Activated CD4-positive, alpha-beta memory T cell treated with anti-CD3 and anti-CD28 coated beads, Interleukin-2, amount 10 ng/mL, durations not matched to agents 7 days and 5 days (primary cell): ENCODE measurements around the gene TUSC2. TPM values are rescaled to one million over a fixed set of nuclear protein-coding genes. Genes with fewer than 3 reads are reported as not detected.

Experiments used
- CTCF ChIA-PET: fragments of 350-600 bp; sonication (Branson Sonifier 250); formaldehyde crosslinking; loops from one replicate; lab custom pipeline; 2021; ENCODE audit warnings: antibody characterized with exemption, inconsistent platforms; lab: Charles Lee
- POLR2A ChIA-PET: fragments of 350-600 bp; sonication (Branson Sonifier 250); formaldehyde crosslinking; loops from one replicate; lab custom pipeline; 2021; ENCODE audit warnings: antibody characterized with exemption; lab: Charles Lee
- DNase-seq: peaks from one replicate; pipeline ENCODE4 v3.0.0-alpha.2; 2020
- H3K27ac Mint-ChIP-seq: one replicate; pipeline ENCODE4 v1.8.0; 2021; ENCODE audit warnings: mild to moderate bottlenecking, mixed read lengths
- H3K27me3 Mint-ChIP-seq: one replicate; pipeline ENCODE4 v1.8.0; 2021; ENCODE audit warnings: mixed read lengths
- H3K36me3 Mint-ChIP-seq: one replicate; pipeline ENCODE4 v1.8.0; 2021; ENCODE audit warnings: low read depth, mixed read lengths
- H3K4me1 Mint-ChIP-seq: one replicate; pipeline ENCODE4 v1.8.0; 2021; ENCODE audit warnings: mixed read lengths
- H3K4me3 Mint-ChIP-seq: one replicate; pipeline ENCODE4 v1.8.0; 2021; ENCODE audit warnings: mild to moderate bottlenecking, mixed read lengths
- H3K9me3 Mint-ChIP-seq: one replicate; pipeline ENCODE4 v1.8.0; 2021; ENCODE audit warnings: mixed read lengths
- total RNA-seq, 2 experiments: library from RNA; stranded (reverse); gene quantifications; one replicate each; pipeline ENCODE4 v1.2.3, GENCODE V29; 2021

The TUSC2 gene
- total RNA-seq, 2 experiments from 2014 or later = 16.8 to 17.9 TPM

GRCh38 chr3:50364573-50365079, 36.6 kb upstream of the TUSC2 start:
- DNase-seq = no peak
- no peaks in the 10 kb centered on the region for H3K36me3 Mint-ChIP-seq
- H3K9me3 Mint-ChIP-seq = no peaks in the 10 kb centered on the region
- H3K27ac Mint-ChIP-seq = no peak overlapping the region
- ChIA-PET CTCF (interaction anchor here (5.4 kb wide), 1 partner anchor 15 kb away, joined by 31 read pairs; the partner anchor contains the start of genes CYB561D2 and NPRL2), POLR2A (interaction anchor here (1.1 to 2.1 kb wide), 2 partner anchors 15 to 24 kb away, joined by 3 to 19 read pairs; partner anchors contain the start of genes CYB561D2, NPRL2 and RASSF1)
- H3K4me3 Mint-ChIP-seq = peak overlapping the region; percentile 75
- no peaks in the 10 kb centered on the region for H3K27me3 Mint-ChIP-seq
- H3K4me1 Mint-ChIP-seq = peaks cover 17% of the 10 kb centered on the region

- peaks cover 43% of the 10 kb centered on the region for H3K4me1 Mint-ChIP-seq
- H3K9me3 Mint-ChIP-seq = no peaks in the 10 kb centered on the region
- peak overlapping the region; percentile 98 for H3K4me3 Mint-ChIP-seq
Measured at GRCh38 chr3:50359760-50360110, 31.7 kb upstream of the TUSC2 start.

GRCh38 chr3:50358911-50359759, 31.1 kb upstream of the TUSC2 start, which contains the start of gene TMEM115:
TSS of gene TMEM115 (minus strand) at chr3:50359521. CDS start at chr3:50359063, 458 bp downstream.
- peaks cover 47% of the 10 kb centered on the region for H3K4me1 Mint-ChIP-seq
- H3K9me3 Mint-ChIP-seq = no peaks in the 10 kb centered on the region
- H3K27me3 Mint-ChIP-seq = no peaks in the 10 kb centered on the region
- ChIA-PET POLR2A (interaction anchor here (0.6 to 2.3 kb wide), 4 partner anchors 9 to 60 kb away, joined by 3 to 18 read pairs (median 4); partner anchors contain the start of genes CYB561D2, HYAL3, NAA80 and NPRL2), CTCF (interaction anchor here (1.2 kb wide), 1 partner anchor 9 kb away, joined by 3 read pairs; the partner anchor contains the start of genes CYB561D2 and NPRL2)
- peak within 1 kb of the TSS; percentile 98 for H3K4me3 Mint-ChIP-seq
- H3K27ac Mint-ChIP-seq = peak within 1 kb of the TSS; percentile 88
- peak; percentile 96 for DNase-seq
- H3K36me3 Mint-ChIP-seq = peaks cover 33% of the 10 kb centered on the region

More at GRCh38 chr3:50359760-50360110, 31.7 kb upstream of the TUSC2 start:
- no peak for DNase-seq
- peak overlapping the region; percentile 88 for H3K27ac Mint-ChIP-seq
- no peaks in the 10 kb centered on the region for H3K27me3 Mint-ChIP-seq
- POLR2A ChIA-PET = interaction anchor here (0.6 to 2.3 kb wide), 4 partner anchors 10 to 60 kb away, joined by 3 to 18 read pairs (median 4); partner anchors contain the start of genes CYB561D2, HYAL3, NAA80 and NPRL2
- CTCF ChIA-PET = interaction anchor here (1.2 kb wide), 1 partner anchor 10 kb away, joined by 3 read pairs; the partner anchor contains the start of genes CYB561D2 and NPRL2
- H3K36me3 Mint-ChIP-seq = peaks cover 27% of the 10 kb centered on the region

- Mint-ChIP-seq H3K36me3 (peaks cover 36% of the 10 kb centered on the region), H3K9me3 (no peaks in the 10 kb centered on the region), H3K27ac (peak overlapping the region; percentile 74), H3K27me3 (no peaks in the 10 kb centered on the region), H3K4me3 (peak overlapping the region; percentile 98), H3K4me1 (peaks cover 47% of the 10 kb centered on the region)
- POLR2A ChIA-PET = interaction anchor here (2.3 to 32.1 kb wide), 2 partner anchors 9 to 30 kb away, joined by 18 to 704 read pairs; partner anchors contain the start of genes CYB561D2, HYAL2, NPRL2 and RASSF1
- no peak for DNase-seq
- CTCF ChIA-PET = no interaction called here
Measured at GRCh38 chr3:50358355-50358910, 30.4 kb upstream of the TUSC2 start.

- peak overlapping the region; percentile 98 for H3K4me3 Mint-ChIP-seq
- no peaks in the 10 kb centered on the region for H3K27me3 Mint-ChIP-seq
- CTCF ChIA-PET = interaction anchor here (0.8 to 1.4 kb wide), 3 partner anchors 11 to 19 kb away, joined by 3 to 7 read pairs (median 4); partner anchors contain the start of gene RASSF1
- peak overlapping the region; percentile 26 for H3K27ac Mint-ChIP-seq
- POLR2A ChIA-PET = interaction anchor here (1.0 to 32.1 kb wide), 4 partner anchors 8 to 58 kb away, joined by 3 to 704 read pairs (median 8); partner anchors contain the start of genes HYAL2, HYAL3, NAA80 and RASSF1
- peaks cover 50% of the 10 kb centered on the region for H3K4me1 Mint-ChIP-seq
- H3K9me3 Mint-ChIP-seq = no peaks in the 10 kb centered on the region
- DNase-seq = no peak
- H3K36me3 Mint-ChIP-seq = peaks cover 39% of the 10 kb centered on the region
Measured at GRCh38 chr3:50357481-50357880, 29.5 kb upstream of the TUSC2 start.

- no peak overlapping the region for H3K27ac Mint-ChIP-seq
- peaks cover 41% of the 10 kb centered on the region for H3K36me3 Mint-ChIP-seq
- H3K27me3 Mint-ChIP-seq = no peaks in the 10 kb centered on the region
- no peak for DNase-seq
- CTCF ChIA-PET = interaction anchor here (0.8 to 1.4 kb wide), 4 partner anchors 10 to 20 kb away, joined by 3 to 7 read pairs (median 4); partner anchors contain the start of gene RASSF1
- H3K4me1 Mint-ChIP-seq = peaks cover 56% of the 10 kb centered on the region
- peak overlapping the region; percentile 98 for H3K4me3 Mint-ChIP-seq
- no peaks in the 10 kb centered on the region for H3K9me3 Mint-ChIP-seq
- POLR2A ChIA-PET = interaction anchor here (1.2 to 32.1 kb wide), 3 partner anchors 9 to 28 kb away, joined by 5 to 704 read pairs (median 12); partner anchors contain the start of genes HYAL2, RASSF1, TUSC2 and ZMYND10
Measured at GRCh38 chr3:50356553-50356952, 28.5 kb upstream of the TUSC2 start.

GRCh38 chr3:50355829-50356552, 28.0 kb upstream of the TUSC2 start:
- ChIA-PET CTCF (interaction anchor here (1.2 kb wide), 1 partner anchor 19 kb away, joined by 4 read pairs; no protein-coding TSS in a partner anchor), POLR2A (interaction anchor here (1.2 to 32.1 kb wide), 3 partner anchors 8 to 28 kb away, joined by 5 to 704 read pairs (median 12); partner anchors contain the start of genes HYAL2, RASSF1, TUSC2 and ZMYND10)
- Mint-ChIP-seq H3K27ac (no peak overlapping the region), H3K4me1 (peaks cover 62% of the 10 kb centered on the region), H3K4me3 (peak overlapping the region; percentile 98), H3K36me3 (peaks cover 45% of the 10 kb centered on the region), H3K27me3 (no peaks in the 10 kb centered on the region), H3K9me3 (no peaks in the 10 kb centered on the region)
- DNase-seq = no peak

- peaks cover 66% of the 10 kb centered on the region for H3K4me1 Mint-ChIP-seq
Measured at GRCh38 chr3:50354850-50355249, 26.8 kb upstream of the TUSC2 start.

GRCh38 chr3:50354186-50354764, 26.3 kb upstream of the TUSC2 start:
- H3K4me3 Mint-ChIP-seq = no peak overlapping the region
- CTCF ChIA-PET = interaction anchor here (0.6 to 3.0 kb wide), 3 partner anchors 13 to 155 kb away, joined by 3 to 17 read pairs (median 16); partner anchors contain the start of gene RASSF1
- DNase-seq = no peak
- no peaks in the 10 kb centered on the region for H3K27me3 Mint-ChIP-seq
- no peak overlapping the region for H3K27ac Mint-ChIP-seq
- H3K9me3 Mint-ChIP-seq = no peaks in the 10 kb centered on the region
- peaks cover 65% of the 10 kb centered on the region for H3K4me1 Mint-ChIP-seq
- peaks cover 49% of the 10 kb centered on the region for H3K36me3 Mint-ChIP-seq
- POLR2A ChIA-PET = interaction anchor here (0.8 to 32.1 kb wide), 3 partner anchors 9 to 213 kb away, joined by 3 to 704 read pairs (median 4); partner anchors contain the start of genes C3orf18, HYAL2, RASSF1 and TUSC2

More at GRCh38 chr3:50354850-50355249, 26.8 kb upstream of the TUSC2 start:
- no peaks in the 10 kb centered on the region for H3K27me3 Mint-ChIP-seq
- no peaks in the 10 kb centered on the region for H3K9me3 Mint-ChIP-seq
- H3K27ac Mint-ChIP-seq = no peak overlapping the region
- POLR2A ChIA-PET = interaction anchor here (1.2 to 32.1 kb wide), 2 partner anchors 10 to 27 kb away, joined by 4 to 704 read pairs; partner anchors contain the start of genes HYAL2, RASSF1 and TUSC2
- CTCF ChIA-PET = interaction anchor here (3.0 kb wide), 1 partner anchor 14 kb away, joined by 17 read pairs; the partner anchor contains the start of gene RASSF1
- no peak for DNase-seq
- H3K4me3 Mint-ChIP-seq = no peak overlapping the region
- H3K36me3 Mint-ChIP-seq = peaks cover 50% of the 10 kb centered on the region

- peaks cover 69% of the 10 kb centered on the region for H3K4me1 Mint-ChIP-seq
- DNase-seq = no peak
- peaks cover 53% of the 10 kb centered on the region for H3K36me3 Mint-ChIP-seq
- H3K4me3 Mint-ChIP-seq = no peak overlapping the region
- CTCF ChIA-PET = interaction anchor here (1.3 to 7.0 kb wide), 4 partner anchors 10 to 18 kb away, joined by 3 to 31 read pairs (median 16); partner anchors contain the start of gene RASSF1
- H3K27ac Mint-ChIP-seq = no peak overlapping the region
- H3K9me3 Mint-ChIP-seq = no peaks in the 10 kb centered on the region
- H3K27me3 Mint-ChIP-seq = no peaks in the 10 kb centered on the region
- POLR2A ChIA-PET = interaction anchor here (0.8 to 32.1 kb wide), 4 partner anchors 25 to 264 kb away, joined by 3 to 704 read pairs (median 3); partner anchors contain the start of genes C3orf18, HYAL2, RASSF1 and TUSC2
Measured at GRCh38 chr3:50353245-50354004, 25.4 kb upstream of the TUSC2 start.
